Spleen (tissue), 7 donors: ENCODE measurements around the gene FOXO3.

Source experiments
- CTCF ChIP-seq, 11 experiments: fragments of 200-600 bp in 7 of 11; fragments of 450-650 bp in 4 of 11; sonication (generic) in 4 of 11; IDR thresholded peaks in 8 of 11; conservative IDR thresholded peaks in 3 of 11; 1 replicate in 7 of 11; 2 replicates in 4 of 11; pipeline versions ENCODE4 v1.4.0 to v1.8.0; 2016 to 2021; ENCODE audit warnings: antibody characterized with exemption in 11 of 11, inconsistent platforms in 4 of 11, mild to moderate bottlenecking in 1 of 11
- POLR2A ChIP-seq, 3 donors: fragments of 450-650 bp; IDR thresholded peaks; one replicate each; pipeline ENCODE4 v1.5.1; 2017; ENCODE audit warnings: antibody characterized with exemption in 3 of 3, mild to moderate bottlenecking in 1 of 3
- POLR2AphosphoS5 ChIP-seq, 3 donors: sonication (generic); formaldehyde crosslinking; IDR thresholded peaks; one replicate each; pipeline ENCODE4 v1.5.1; 2017; ENCODE audit warnings: antibody characterized with exemption in 3 of 3
- donor health status: DM: no; HTN: no; CAD: no; lungs with moderate emphysema.
- donor health status: DM: no; HTN: no; CAD: no.
- donor health status: DM: no; HTN: no; CAD: no.

DNA sequence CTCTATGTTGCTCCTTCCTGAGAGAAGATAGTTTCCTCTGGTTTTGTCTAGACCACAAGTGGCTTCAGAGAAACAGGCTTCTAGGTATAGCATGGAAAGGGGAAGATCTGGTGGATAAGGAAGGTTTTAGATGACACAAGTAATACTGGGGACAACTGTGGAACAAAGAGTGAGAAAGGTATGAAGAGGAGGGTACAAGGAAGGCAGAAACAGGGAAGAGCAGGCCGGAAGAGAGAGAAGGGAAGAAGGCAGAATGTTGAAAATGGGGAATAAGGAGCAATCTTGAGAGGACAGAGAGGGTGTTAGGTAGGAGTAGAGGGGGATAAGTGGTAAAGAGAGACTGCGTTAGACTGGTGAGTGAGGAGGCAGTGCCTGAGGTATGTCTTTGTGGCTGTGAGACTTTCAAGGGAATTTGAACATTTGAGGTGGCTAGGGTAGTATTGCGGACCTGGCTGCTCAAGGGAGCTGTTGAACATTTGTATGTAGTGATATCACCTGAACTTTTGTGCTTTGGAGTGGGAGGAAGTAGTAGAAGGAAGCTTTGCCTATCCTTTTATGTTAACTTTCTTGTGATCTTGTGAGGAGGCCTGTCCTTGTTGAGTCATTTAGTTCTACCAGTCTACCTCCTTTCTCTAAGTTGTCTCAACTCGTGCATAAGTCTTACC, 69.5 kb downstream of the FOXO3 start:
- TF ChIP-seq CTCF (IDR thresholded peaks at IDR 0.05 in 8 of 11, conservative IDR thresholded peaks at IDR 0.05 in 3 of 11) = no peak
- TF ChIP-seq POLR2AphosphoS5 (IDR thresholded peaks at IDR 0.05) = no peak
- no peak for TF ChIP-seq POLR2A (IDR thresholded peaks at IDR 0.05)
